GM12878 (cell line): ENCODE data around the gene ORAI1. TPM values are rescaled to one million over a fixed set of nuclear protein-coding genes. Genes with fewer than 3 reads are reported as not detected.
A peak's percentile ranks its signal among the peaks of the same experiment; 100 is the strongest.

Experiments
- BRCA1 ChIP-seq: IDR thresholded peaks from 2 replicates; pipeline ENCODE4 v1.6.1; 2011; ENCODE audit warnings: low read depth, low read length, improper control_type of control experiment
- CUX1 ChIP-seq: IDR thresholded peaks from 2 replicates; pipeline ENCODE4 v1.6.1; 2012; ENCODE audit warnings: improper control_type of control experiment, low read depth, low read length; ENCODE audit not compliant: insufficient replicate concordance
- E2F8 ChIP-seq: fragments of 450-650 bp; IDR thresholded peaks from 2 replicates; pipeline ENCODE4 v1.6.1; 2018; ENCODE audit warnings: mild to moderate bottlenecking, low read depth, moderate library complexity; ENCODE audit not compliant: partially characterized antibody
- HCFC1 ChIP-seq: fragments of 150-350 bp; IDR thresholded peaks from 2 replicates; pipeline ENCODE4 v1.6.1; 2014; ENCODE audit warnings: low read length
- HDAC2 ChIP-seq: fragments of 200-600 bp; sonication (generic); IDR thresholded peaks from 2 replicates; pipeline ENCODE4 v1.6.1; 2017
- HDAC6 ChIP-seq: fragments of 200-600 bp; sonication (generic); IDR thresholded peaks from one replicate; pipeline ENCODE4 v1.8.0; 2017; ENCODE audit warnings: antibody characterized with exemption; ENCODE audit not compliant: unreplicated experiment
- IKZF1 ChIP-seq: fragments of 450-650 bp; conservative IDR thresholded peaks from 2 replicates; pipeline ENCODE4 v1.6.1; 2017; ENCODE audit warnings: antibody characterized with exemption, mild to moderate bottlenecking
- MEF2B ChIP-seq: fragments of 450-650 bp; IDR thresholded peaks from 2 replicates; pipeline ENCODE4 v1.6.1; 2018; ENCODE audit warnings: mild to moderate bottlenecking, moderate library complexity; ENCODE audit not compliant: partially characterized antibody, poor library complexity, severe bottlenecking
- MYC ChIP-seq: IDR thresholded peaks from 2 replicates; pipeline ENCODE4 v1.6.1; 2011; ENCODE audit warnings: mild to moderate bottlenecking, low read length, moderate library complexity, inconsistent platforms; ENCODE audit not compliant: insufficient read depth, insufficient replicate concordance, insufficient read length, severe bottlenecking
- SREBF1 ChIP-seq: IDR thresholded peaks from 2 replicates; pipeline ENCODE4 v1.6.1; 2012; ENCODE audit warnings: mild to moderate bottlenecking, low read length
- TCF3 ChIP-seq: IDR thresholded peaks from 2 replicates; pipeline ENCODE4 v1.6.1; 2012; ENCODE audit warnings: low read depth, mild to moderate bottlenecking, low read length, borderline replicate concordance; ENCODE audit not compliant: insufficient read depth
- TCF7 ChIP-seq: IDR thresholded peaks from 2 replicates; pipeline ENCODE4 v1.6.1; 2014; ENCODE audit warnings: antibody characterized with exemption, borderline replicate concordance
- ZNF274 ChIP-seq: IDR thresholded peaks from one replicate; pipeline ENCODE4 v1.8.0; 2011; ENCODE audit not compliant: insufficient read length, insufficient read depth
- ZNF622 ChIP-seq: fragments of 450-650 bp; IDR thresholded peaks from 2 replicates; pipeline ENCODE4 v1.6.1; 2017; ENCODE audit warnings: mild to moderate bottlenecking, inconsistent platforms
- ZNF687 ChIP-seq: fragments of 450-650 bp; IDR thresholded peaks from 2 replicates; pipeline ENCODE4 v1.6.1; 2017; ENCODE audit warnings: mild to moderate bottlenecking, moderate library complexity
- ZSCAN29 ChIP-seq: fragments of 450-650 bp; IDR thresholded peaks from 2 replicates; pipeline ENCODE4 v1.6.1; 2017; ENCODE audit warnings: mild to moderate bottlenecking, moderate library complexity
- polyA plus RNA-seq, 11 experiments: library from polyadenylated mRNA; depleted of rRNA in 4 of 11; unstranded in 6 of 11; stranded (reverse) in 5 of 11; fragments of >200 nt; fragmentation: Nextera tagmentation in 4 of 11; fragmentation: Illumina TruSeq in 1 of 11; extraction: Ambion mirVana in 4 of 11; extraction: Trizol in 1 of 11; gene quantifications; 1 replicate in 1 of 11; 2 replicates in 10 of 11; pipeline versions ENCODE4 v1.2.1 to v1.2.3, GENCODE V29; 2011 to 2016; ENCODE audit warnings: inconsistent platforms in 2 of 11, missing spikeins in 2 of 11, low read depth in 1 of 11
- total RNA-seq, 4 experiments: library from RNA; depleted of rRNA in 3 of 4; stranded (reverse); fragments of >200 nt in 3 of 4; fragmentation: Illumina TruSeq in 1 of 4; extraction: Trizol in 1 of 4; gene quantifications; 2 replicates each; pipeline versions ENCODE4 v1.2.1 to v1.2.3, GENCODE V29; 2013 to 2021

The ORAI1 gene
- total and polyA plus RNA-seq, 10 of the 15 experiments (the other 5 are each of a cell fraction or from before 2014, with no cell fraction given) = 5.5 to 33.1 (median 11.8) TPM

GRCh38 chr12:121626087-121626852 is at the start of gene ORAI1 (continued):
- peak; percentile 26 for TF ChIP-seq MEF2B
- TF ChIP-seq IKZF1 = peak; percentile 93
- TF ChIP-seq ZNF687 = peak; percentile 90
- no peak for TF ChIP-seq TCF7
- no peak for TF ChIP-seq HCFC1
- no peak for TF ChIP-seq MYC
- no peak for TF ChIP-seq SREBF1
- TF ChIP-seq CUX1 = no peak
- no peak for TF ChIP-seq BRCA1
- TF ChIP-seq ZNF622 = no peak
- no peak for TF ChIP-seq E2F8
- peak; percentile 60; the same call in 1 of the 2 replicates for TF ChIP-seq ZSCAN29
- TF ChIP-seq TCF3 = no peak
- TF ChIP-seq HDAC6 = peak; percentile 55
- no peak for TF ChIP-seq HDAC2
- TF ChIP-seq ZNF274 = no peak
